Mesenteric fat pad (tissue), 1 donor: Measurements from ENCODE around the gene PRR23E. TPM values are rescaled to one million over a fixed set of nuclear protein-coding genes. Genes with fewer than 3 reads are reported as not detected.

ENCODE experiments used
- DNase-seq: peaks from one replicate; pipeline ENCODE4 v3.0.0-alpha.2; 2020; ENCODE audit warnings: low spot score
- total RNA-seq: library from RNA; stranded (reverse); fragmentation: NEBNext Ultra II Directional; extraction: Animal tissue kit (Norgen Biotek cat#: 25700); gene quantifications from one replicate; pipeline ENCODE4 v1.2.1, GENCODE V29; 2021
- donor health status: DM: yes; HTN: yes; CAD: no.

PRR23E gene
- total RNA-seq, 1 donor from 2014 or later = not detected

GRCh38 chr3:127207727-127208482, 15.0 kb downstream of the PRR23E start:
- peak; percentile 43 for DNase-seq

DNA sequence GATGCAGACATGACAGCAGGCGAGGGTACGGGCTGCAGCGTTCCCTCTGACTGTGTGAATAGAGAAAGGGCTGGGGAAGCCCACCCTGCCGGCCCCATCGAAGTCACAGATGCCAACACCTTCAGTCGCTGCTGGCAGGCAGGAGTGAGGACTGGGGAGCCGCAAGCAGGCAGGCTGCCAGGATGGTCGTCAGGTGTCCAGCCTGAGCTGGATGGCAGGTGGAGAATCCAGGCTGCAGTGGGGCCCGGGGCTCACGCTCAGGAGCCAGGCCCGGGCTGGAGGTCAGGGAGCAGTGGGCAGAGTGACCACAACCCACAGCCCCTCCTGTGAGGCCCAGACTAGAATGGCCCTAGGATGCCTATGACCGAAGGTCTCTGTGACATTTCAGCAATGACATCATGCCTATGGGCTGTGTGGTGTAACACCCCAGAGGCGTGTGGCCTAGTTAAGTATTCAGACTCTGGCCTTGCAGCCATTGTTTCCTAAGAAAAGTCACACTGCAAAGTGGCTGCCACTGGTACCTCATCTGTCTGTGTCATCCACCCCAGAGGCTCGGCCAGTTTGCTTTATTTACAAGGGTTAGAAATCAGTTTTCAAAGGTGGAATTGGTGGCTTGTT, 15.7 kb downstream of the PRR23E start:
- DNase-seq = peak; percentile 59

GRCh38 chr3:127209155-127209839, 16.4 kb downstream of the PRR23E start:
- DNase-seq = peak; percentile 64

DNA sequence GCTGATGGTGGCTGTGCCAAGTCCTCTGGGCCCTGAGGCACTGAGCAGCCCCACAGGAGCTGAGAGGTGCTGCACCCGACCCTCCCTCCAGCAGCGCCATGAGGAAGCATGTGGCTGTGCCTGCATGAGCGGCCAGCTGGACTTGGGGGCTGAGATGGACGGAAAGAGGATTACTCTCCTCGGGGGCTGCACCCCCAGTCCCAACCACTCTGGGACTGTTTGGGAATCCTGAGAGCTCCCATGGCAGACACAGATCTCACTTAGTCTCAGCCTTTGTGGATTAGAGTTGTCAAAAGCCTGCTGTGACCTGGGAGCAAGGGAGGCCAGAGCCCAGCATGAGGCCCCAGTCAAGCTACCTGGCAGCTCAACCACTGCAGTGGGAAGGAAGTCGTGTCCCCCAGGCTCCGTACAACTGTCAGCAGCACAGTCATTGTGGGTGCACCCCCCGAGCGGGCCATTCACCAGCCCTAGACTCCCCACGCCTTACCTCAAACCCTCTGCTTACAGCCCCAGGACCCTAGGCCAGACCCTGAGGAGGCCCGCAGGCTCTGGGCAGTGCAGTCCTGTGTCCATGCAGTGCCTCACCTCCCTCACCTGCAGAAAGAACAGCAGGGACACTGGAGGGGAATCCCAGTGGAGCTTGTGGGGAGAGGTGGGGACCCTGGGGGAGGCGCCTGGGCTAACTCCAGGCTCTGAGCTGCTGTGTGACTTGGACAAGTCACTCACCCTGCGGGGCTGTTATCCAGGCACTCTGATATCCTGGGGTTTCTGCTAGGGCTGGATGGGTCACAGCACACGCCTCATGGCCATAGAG, 17.1 kb downstream of the PRR23E start:
- DNase-seq = peak; percentile 67

DNA sequence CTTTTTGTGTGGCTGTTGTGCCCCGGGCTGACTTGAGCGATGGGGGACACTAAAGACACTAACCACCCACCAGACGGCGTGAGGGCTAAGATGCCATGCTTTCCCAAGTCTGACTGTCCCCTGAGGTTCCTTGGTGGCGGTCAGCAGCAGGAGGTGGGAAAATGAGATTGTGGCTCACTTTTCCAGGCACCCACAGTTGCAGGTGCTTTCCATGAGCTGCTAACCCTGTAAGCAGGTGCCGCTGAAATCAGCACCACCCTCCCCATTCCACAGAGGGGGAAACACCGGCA, 17.7 kb downstream of the PRR23E start:
- DNase-seq = no peak

GRCh38 chr3:127211118-127212060, 18.5 kb downstream of the PRR23E start:
- peak; percentile 64 for DNase-seq

DNA sequence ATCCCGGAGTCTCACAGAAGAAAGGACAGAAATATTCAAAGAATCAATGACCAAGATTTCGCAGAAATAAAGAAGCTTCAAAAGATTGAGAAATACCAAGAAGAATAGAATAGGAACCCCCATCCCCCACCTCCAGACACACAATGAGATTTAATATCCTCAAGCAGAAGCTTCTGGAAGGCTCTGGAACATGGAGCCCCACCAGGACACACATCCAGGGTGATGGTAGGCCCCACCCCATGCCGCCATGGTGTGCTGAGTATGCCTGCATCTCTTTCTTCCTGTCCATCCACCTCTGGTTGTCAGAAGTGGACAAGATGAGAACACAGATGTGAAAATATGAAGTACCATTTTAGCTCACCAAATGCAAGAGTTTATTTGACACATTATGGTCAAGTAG, 19.3 kb downstream of the PRR23E start:
- DNase-seq = no peak

- no peak for DNase-seq
Measured at GRCh38 chr3:127212711-127213110, 19.8 kb downstream of the PRR23E start.

GRCh38 chr3:127213381-127213918, 20.5 kb downstream of the PRR23E start:
- DNase-seq = peak; percentile 57

- DNase-seq = no peak
Measured at GRCh38 chr3:127214975-127215374, 22.0 kb downstream of the PRR23E start.

DNA sequence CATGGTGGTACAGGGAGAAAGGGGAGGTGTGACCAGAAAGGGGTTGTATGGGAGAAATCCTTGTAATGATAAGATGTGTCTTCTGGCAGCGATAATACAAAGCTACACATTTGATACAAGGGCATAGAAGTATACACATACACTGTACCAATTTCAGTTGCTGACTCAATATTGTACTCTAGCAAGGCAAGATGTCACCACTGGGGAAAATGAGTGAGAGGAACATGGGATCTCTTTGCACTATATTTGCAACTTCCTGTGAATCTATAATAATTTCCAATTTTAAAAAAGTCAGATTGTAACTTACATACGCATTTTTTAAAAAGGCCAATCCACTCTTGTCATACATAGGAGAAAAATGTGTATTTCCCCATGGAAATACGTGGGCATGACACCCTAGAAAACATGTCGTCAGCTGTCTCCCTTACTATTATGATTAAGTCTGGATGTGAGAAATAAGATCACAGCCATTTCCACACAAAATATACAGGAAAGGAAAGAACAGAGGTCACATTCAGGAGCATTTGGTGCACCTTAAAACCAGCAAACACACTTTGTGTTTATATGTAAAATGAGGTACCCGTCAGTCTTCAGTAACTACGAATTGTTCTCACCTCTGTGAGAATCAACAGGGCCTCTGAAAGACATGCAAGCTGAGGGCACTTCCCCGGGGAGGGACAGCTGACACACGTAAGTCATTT, 22.9 kb downstream of the PRR23E start:
- no peak for DNase-seq

GRCh38 chr3:127216415-127217261, 23.7 kb downstream of the PRR23E start:
- DNase-seq = peak; percentile 62

DNA sequence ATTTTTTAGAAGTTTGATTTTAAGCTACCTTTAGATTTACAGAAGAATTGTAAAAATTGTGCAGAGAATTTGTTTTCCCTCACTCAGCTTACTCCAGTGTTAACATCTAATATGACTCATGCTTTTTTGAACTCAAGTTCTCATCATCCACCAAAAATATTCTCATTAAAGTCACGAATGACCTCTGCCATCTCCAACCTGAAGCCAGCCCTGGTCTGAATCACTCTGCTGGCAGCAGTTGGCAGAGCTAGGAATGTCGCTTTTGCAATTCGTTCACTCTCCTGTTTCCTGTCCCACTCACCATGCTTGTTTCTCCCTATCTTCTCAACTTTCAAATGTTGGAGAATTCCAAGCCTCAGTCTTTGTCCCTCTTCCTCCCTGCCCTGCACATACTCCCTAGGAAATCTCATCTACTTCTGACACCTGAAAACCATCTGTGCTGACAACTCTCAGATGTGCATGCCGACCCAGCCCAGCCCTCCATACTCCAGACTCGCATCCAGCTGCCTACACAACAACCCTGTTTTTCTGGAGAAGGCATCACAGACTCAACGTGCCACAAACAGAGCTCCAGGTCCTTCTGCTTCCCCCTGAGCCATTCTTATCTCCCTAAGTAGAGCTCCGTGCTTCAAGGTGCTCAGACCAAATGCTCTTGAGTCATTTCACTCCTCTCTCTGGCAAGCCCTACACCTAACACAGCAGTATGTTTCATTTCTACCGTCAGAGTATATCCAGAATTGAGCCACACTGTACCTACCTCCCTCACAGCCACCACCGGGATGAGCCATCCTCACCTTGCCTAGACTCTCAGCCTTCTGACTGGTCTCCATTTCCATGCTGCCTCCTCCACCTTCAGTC, 24.9 kb downstream of the PRR23E start:
- DNase-seq = no peak

GRCh38 chr3:127218454-127218922, 25.6 kb downstream of the PRR23E start:
- peak; percentile 77 for DNase-seq

- DNase-seq = no peak
Measured at GRCh38 chr3:127220497-127220896, 27.6 kb downstream of the PRR23E start.

- no peak for DNase-seq
Measured at GRCh38 chr3:127221037-127221436, 28.1 kb downstream of the PRR23E start.

GRCh38 chr3:127221446-127222035, 28.6 kb downstream of the PRR23E start:
- DNase-seq = no peak
